LNCaP clone FGC (cell line): ENCODE measurements around the gene ST3GAL3.

Experiments used
- DNase-seq: peaks from one replicate; pipeline ENCODE4 v3.0.0-alpha.2; 2011; ENCODE audit warnings: low read depth
- H3K4me3 ChIP-seq: 2 replicates; pipeline ENCODE4 v1.5.1; 2011; ENCODE audit warnings: mild to moderate bottlenecking, low read depth, low read length, control low read depth
- CTCF ChIP-seq: IDR thresholded peaks from 2 replicates; pipeline ENCODE4 v1.5.1; 2012; ENCODE audit warnings: mild to moderate bottlenecking; ENCODE audit not compliant: control insufficient read depth, insufficient read depth; ENCODE audit errors: extremely low read depth

ST3GAL3 gene

DNA sequence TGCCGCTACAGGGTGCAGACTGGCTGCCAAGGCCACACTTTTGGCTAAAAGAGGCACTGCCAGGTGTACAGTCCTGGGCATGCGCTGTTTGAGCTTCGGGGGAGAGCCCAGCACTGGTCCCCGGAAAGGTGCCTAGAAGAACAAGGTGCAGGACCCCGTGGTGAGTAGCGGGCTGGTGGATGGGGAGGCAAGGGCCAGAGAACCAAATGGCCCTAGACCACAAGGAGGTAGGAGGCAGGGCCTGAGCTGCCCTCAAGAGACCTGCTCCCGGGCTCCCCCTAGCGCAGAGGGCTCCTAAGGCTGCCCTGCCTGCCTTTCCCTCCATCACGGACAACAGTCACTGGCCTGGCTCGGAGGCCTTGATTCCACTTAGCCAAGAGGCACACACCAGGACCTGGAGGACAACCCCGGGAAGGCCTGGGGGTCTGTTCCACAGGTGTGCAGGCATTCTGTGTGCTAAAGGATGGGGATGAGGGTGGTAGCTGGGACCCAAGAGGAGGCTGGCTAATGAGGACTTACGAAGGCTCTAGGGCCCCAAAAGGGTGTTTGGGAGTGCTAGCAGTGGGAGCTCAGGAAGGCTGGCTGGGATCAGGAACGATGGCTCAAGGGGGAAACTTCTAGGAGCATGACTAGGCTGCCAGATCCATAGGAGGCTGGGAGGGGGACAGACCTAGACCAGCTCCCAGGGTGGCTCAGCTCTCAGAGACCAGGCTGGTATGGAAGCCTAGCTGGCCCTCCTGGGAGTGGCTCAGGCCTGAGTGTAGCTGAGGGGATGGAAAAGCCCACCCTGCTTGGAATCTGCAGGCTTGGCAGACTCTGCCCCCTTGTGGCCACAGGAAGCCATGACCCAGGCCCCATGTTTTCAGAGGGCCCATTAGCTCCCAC, 227.0 kb downstream of the ST3GAL3 start:
- no peak for DNase-seq
- peak; percentile 78 for TF ChIP-seq CTCF
- no peak overlapping the region for H3K4me3 ChIP-seq

- DNase-seq = no peak
- no peak for TF ChIP-seq CTCF
- H3K4me3 ChIP-seq = peak overlapping the region; percentile 69
Measured at GRCh38 chr1:43934986-43935324, 227.6 kb downstream of the ST3GAL3 start.

DNA sequence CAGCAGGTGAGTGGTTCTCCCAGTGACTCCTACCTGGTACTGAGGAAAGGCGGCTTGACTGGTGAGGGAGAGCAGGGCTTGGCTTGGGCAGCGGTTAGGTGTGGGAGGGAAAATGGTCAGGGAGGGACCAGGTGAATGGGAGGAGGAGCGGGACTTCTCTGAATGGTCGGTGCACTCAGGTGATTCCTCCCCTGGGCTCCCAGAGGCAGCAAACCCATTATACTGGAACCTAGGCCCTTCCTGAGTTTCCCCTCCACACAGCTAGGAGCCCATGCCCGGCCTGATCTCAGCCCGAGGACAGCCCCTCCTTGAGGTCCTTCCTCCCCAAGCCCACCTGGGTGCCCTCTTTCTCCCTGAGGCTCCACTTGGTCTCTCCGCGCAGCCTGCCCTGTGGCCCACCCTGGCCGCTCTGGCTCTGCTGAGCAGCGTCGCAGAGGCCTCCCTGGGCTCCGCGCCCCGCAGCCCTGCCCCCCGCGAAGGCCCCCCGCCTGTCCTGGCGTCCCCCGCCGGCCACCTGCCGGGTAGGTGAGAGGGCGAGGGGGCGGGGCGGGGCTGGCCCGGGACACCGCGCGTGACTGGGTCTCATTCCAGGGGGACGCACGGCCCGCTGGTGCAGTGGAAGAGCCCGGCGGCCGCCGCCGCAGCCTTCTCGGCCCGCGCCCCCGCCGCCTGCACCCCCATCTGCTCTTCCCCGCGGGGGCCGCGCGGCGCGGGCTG, 228.5 kb downstream of the ST3GAL3 start:
- H3K4me3 ChIP-seq = peak overlapping the region; percentile 69
- TF ChIP-seq CTCF = no peak
- peak; percentile 91 for DNase-seq

GRCh38 chr1:43936431-43937151, 229.3 kb downstream of the ST3GAL3 start:
- no peak for DNase-seq
- TF ChIP-seq CTCF = peak; percentile 21
- H3K4me3 ChIP-seq = peak overlapping the region; percentile 69

DNA sequence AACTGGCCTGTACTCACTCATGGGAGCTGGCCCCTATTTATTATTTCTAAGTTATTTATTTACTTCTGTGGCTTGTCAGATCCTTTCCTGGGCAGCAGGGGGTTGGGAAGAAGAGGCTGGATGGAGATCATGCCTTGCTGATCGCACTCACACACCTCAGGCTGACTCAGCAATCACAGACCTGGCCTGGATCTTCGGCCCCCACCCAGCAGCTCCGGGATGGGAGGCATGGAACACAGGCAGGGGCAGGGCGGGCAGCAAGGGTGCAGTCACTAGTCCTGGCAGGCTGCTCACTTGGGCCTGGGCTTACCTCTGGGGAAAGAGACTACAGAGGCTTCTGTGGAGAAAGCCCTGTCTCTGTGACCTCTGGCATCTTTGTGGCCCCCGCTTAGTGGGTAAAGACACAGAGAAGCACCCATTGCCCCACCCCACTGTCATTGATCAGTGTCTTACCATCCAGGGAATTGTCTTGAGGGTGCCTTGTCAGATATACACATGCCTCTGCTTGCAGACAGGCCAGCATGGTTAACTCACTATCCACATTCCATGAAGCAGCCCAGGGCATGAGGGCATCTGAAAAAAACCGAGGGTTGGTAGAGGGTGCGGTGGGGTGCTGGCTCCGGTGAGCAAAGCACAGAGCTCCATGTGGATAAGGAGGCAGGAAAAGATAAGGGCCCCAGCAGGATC, 230.0 kb downstream of the ST3GAL3 start:
- no peak for TF ChIP-seq CTCF
- H3K4me3 ChIP-seq = peak overlapping the region; percentile 69
- DNase-seq = no peak

GRCh38 chr1:43938383-43938782, 231.0 kb downstream of the ST3GAL3 start:
- no peak overlapping the region for H3K4me3 ChIP-seq
- DNase-seq = no peak
- no peak for TF ChIP-seq CTCF
